ENCODE measurements around the gene FGF9. TPM values are rescaled to one million over a fixed set of nuclear protein-coding genes. Genes with fewer than 3 reads are reported as not detected.
A peak's percentile ranks its signal among the peaks of the same experiment; 100 is the strongest.

Gene FGF9
- total and polyA plus RNA-seq, 2 of the 8 experiments (the other 6 are each of a cell fraction or from before 2014, with no cell fraction given): 0.02 TPM; not detected in 1

GRCh38 chr13:21673789-21674489 is 3.1 kb downstream of the FGF9 start (continued):
- TF ChIP-seq CHD7 (IDR thresholded peaks at IDR 0.05; ENCODE audit: insufficient replicate concordance, low read length) (no peak), ASH2L (IDR thresholded peaks at IDR 0.05; ENCODE audit: low read length) (peak; percentile 18), CTCF (IDR thresholded peaks at IDR 0.05; ENCODE audit: control extremely low read depth in 1 of 3, insufficient read depth in 1 of 3, low read depth in 1 of 3, low read length in 3 of 3) (peak in 1 of 3 experiments; percentile 0; a peak in 1 of 4 replicates), CEBPB (IDR thresholded peaks at IDR 0.05; ENCODE audit: low read depth, low read length) (no peak), E2F6 (IDR thresholded peaks at IDR 0.05) (peak; percentile 5; the same call in 1 of the 2 replicates), SIRT6 (IDR thresholded peaks at IDR 0.05; ENCODE audit: low read length) (no peak), KDM4A (IDR thresholded peaks at IDR 0.05; ENCODE audit: low read depth, low read length, severe bottlenecking) (peak; percentile 91)

Measured in H1 (cell line).